Cardiac fibroblast (primary cell): ENCODE measurements around the gene HSPA1A.
"Not testable (repeated sequence)": the region's sequence is repeated elsewhere in the genome, so short reads cannot be mapped to it uniquely, and the experiment has no call there.

Experiments used
- DNase-seq, 2 donors: peaks; one replicate each; pipeline versions ENCODE4 v3.0.0 to v3.0.0-alpha.2; 2010; ENCODE audit warnings: low read depth in 2 of 2
- H3K4me3 ChIP-seq, 2 donors: replicated peaks in 1 of 2; 1 replicate in 1 of 2; 2 replicates in 1 of 2; pipeline ENCODE4 v1.5.1; 2011; ENCODE audit warnings: low read depth in 2 of 2, low read length in 2 of 2, mild to moderate bottlenecking in 2 of 2, moderate library complexity in 1 of 2
- CTCF ChIP-seq: IDR thresholded peaks from one replicate; pipeline ENCODE4 v1.5.1; 2011; ENCODE audit warnings: low read depth, mild to moderate bottlenecking, low read length, inconsistent platforms

The HSPA1A gene

GRCh38 chr6:31782126-31782855 lies 33.1 kb upstream of the HSPA1A start:
- no peak for TF ChIP-seq CTCF
- no peak overlapping the region for H3K4me3 ChIP-seq
- DNase-seq = no peak

DNA sequence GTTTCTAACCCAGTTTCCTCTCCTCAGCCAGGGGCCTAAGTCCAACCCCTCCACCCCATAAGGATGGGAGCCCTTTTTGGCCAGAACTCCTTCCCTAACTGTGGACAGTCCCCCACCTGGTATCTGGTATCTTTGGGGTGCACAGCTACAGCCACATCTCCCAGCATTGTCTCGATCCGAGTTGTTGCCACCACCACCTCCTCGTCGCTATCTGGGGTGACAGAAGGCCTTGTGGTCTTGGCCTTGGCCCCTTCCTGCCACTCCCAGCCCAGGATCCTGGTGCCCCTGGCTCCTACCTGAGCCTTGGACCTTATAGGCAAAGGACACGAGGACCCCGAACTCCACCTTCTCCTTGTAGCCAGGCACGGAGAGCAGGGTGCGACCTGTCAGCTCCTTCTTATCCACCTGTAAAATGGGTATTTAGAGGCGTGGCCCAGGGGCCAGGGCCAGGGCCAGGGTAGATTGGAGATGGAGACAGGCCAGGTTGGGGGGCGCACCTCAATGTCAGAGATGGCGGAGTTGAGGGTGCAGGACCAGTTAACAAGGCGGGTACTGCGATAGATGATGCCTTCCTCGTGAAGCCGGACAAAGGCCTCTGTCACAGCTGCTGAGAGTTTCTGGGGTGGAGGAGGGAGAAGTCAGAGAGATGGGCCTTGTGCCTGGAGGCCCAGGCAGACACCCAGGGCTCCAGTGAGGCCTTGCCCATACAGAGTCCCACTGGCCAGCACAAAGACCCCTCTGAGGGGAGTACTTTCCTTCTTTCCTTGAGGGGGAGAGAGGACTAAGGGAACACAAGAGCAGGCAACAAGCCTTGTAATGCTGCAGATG lies 31.0 kb upstream of the HSPA1A start:
- no peak for TF ChIP-seq CTCF
- DNase-seq = no peak
- H3K4me3 ChIP-seq = no peak overlapping the region

DNA sequence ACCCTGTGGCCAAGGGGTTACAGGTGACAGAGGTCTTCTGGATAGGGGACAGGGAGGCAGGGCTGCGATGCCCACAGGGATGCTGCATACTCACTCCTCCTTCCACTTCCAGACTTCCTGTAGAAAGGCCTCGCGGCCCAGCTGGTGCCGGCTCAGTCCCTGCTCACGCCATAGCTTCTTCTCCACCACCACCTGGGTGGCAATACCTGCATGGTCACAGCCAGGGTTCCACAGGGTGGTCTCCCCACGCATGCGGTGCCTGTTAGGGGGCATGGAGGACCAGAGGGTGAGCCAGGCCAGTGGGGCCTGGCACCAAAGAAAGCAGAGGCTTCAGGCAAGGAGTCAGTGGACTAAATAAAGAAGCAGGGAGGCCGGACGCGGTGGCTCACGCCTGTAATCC lies 29.9 kb upstream of the HSPA1A start:
- no peak for TF ChIP-seq CTCF
- no peak for DNase-seq
- H3K4me3 ChIP-seq = no peak overlapping the region

- DNase-seq = peak; percentile 54 to 63
- peak; percentile 68 for TF ChIP-seq CTCF
- no peak overlapping the region for H3K4me3 ChIP-seq
Observed at GRCh38 chr6:31791324-31792089, 23.8 kb upstream of the HSPA1A start.

DNA sequence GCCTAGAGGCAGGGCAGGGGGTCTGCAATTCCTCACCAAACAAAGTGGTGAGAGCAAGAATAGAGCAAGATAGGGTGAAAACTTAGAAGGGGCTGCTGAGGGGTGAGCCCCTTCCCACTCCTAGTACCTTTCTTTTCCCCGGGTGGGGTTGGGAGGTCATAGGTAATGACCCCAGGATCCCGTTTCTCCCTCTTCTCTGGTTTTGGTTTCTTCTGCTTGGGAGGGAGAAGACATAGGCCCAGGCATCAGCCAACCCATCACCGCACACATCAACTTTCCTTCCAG lies 23.3 kb upstream of the HSPA1A start:
- no peak overlapping the region for H3K4me3 ChIP-seq

DNA sequence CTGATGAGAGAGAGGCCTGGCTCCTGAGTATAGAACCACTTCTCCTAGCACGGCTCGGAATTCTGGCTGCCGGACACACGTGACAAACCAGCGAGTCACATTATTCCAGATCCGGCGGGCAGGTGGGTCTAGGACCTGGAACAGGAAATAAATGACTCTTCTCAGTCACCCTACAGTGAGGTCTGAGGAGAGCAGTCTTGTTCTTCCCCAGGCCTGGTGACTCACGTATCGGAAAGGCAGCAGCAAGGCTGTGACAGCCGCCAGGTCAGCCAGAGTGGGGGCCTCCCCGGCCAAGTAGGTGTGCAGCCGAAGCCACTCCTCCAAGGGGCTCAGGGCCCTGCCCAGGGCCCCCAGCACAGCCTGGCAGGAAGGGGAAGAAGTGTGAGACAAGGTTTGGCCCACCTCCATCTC lies 22.6 kb upstream of the HSPA1A start:
- no peak for TF ChIP-seq CTCF
- H3K4me3 ChIP-seq = no peak overlapping the region
- peak; percentile 11 to 68 for DNase-seq

More for the DNA sequence above, 23.3 kb upstream of the HSPA1A start:
- no peak for TF ChIP-seq CTCF
- DNase-seq = no peak

DNA sequence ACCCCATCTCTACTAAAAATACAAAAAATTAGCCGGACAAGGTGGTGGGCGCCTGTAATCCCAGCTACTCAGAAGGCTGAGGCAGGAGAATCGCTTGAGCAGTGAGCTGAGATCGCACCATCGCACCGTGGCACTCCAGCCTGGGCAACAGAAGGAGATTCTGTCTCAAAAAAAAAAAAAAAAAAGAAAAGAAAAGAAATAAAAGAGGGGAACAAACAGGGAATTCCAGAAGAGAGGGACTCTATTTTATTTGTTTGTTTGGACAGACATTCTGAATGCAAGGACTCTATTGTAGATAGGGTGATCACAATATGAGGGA lies 21.5 kb upstream of the HSPA1A start:
- not testable (repeated sequence) for DNase-seq

More for the DNA sequence above, 21.5 kb upstream of the HSPA1A start:
- H3K4me3 ChIP-seq = peak overlapping the region in 1 of 2 donors; percentile 86
